ENCODE measurements around the gene CEBPB.

CEBPB gene

DNA sequence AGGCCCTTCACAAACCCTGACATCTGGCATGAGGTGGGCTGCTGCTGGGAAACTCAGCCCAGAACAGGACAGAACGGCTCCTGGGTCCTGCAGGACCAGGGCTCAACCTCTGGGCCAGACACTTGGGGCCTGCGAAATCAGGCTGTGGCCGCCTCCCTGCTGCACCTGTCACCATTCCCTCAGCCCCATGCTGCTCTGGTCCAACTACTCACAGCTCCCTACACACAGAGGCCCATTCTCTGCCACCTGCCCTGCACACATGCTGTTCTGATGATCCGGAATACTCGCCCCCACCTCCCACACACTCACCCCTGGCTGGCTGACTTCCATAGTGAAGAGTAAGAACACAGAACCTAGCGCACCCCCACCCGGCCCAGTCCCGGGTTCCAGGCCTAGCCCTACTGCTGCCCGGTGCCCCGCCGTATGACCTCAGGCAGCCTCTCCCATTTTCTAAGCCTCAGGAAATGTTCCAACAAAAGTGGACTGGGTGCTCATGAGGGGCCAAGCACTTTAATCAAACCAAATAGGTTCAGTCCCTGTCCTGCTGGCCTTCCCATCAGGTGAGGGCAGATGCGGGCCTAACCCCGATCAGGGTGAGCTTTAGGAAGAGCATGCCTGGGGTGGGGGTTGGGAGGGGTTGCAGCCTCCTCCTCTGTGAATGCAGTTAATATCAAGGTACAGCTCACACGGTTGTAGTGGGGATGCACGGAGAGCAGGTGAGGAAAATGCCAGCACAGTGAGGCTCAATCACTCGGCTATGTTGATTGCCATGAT lies 41.0 kb upstream of the CEBPB start:
- TF ChIP-seq TCF12 (IDR thresholded peaks at IDR 0.05; ENCODE audit: low read depth): no peak
- TF ChIP-seq NFIC (IDR thresholded peaks at IDR 0.05): no peak
- no peak for TF ChIP-seq TEAD4 (IDR thresholded peaks at IDR 0.05)
- TF ChIP-seq, protein P1, sequence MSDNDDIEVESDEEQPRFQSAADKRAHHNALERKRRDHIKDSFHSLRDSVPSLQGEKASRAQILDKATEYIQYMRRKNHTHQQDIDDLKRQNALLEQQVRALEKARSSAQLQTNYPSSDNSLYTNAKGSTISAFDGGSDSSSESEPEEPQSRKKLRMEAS (IDR thresholded peaks at IDR 0.05): no peak
- no peak for TF ChIP-seq ZBTB7A (IDR thresholded peaks at IDR 0.05; ENCODE audit: low read depth)
- TF ChIP-seq, protein P2, sequence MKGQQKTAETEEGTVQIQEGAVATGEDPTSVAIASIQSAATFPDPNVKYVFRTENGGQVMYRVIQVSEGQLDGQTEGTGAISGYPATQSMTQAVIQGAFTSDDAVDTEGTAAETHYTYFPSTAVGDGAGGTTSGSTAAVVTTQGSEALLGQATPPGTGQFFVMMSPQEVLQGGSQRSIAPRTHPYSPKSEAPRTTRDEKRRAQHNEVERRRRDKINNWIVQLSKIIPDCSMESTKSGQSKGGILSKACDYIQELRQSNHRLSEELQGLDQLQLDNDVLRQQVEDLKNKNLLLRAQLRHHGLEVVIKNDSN (IDR thresholded peaks at IDR 0.05): no peak
- TF ChIP-seq, protein P3, sequence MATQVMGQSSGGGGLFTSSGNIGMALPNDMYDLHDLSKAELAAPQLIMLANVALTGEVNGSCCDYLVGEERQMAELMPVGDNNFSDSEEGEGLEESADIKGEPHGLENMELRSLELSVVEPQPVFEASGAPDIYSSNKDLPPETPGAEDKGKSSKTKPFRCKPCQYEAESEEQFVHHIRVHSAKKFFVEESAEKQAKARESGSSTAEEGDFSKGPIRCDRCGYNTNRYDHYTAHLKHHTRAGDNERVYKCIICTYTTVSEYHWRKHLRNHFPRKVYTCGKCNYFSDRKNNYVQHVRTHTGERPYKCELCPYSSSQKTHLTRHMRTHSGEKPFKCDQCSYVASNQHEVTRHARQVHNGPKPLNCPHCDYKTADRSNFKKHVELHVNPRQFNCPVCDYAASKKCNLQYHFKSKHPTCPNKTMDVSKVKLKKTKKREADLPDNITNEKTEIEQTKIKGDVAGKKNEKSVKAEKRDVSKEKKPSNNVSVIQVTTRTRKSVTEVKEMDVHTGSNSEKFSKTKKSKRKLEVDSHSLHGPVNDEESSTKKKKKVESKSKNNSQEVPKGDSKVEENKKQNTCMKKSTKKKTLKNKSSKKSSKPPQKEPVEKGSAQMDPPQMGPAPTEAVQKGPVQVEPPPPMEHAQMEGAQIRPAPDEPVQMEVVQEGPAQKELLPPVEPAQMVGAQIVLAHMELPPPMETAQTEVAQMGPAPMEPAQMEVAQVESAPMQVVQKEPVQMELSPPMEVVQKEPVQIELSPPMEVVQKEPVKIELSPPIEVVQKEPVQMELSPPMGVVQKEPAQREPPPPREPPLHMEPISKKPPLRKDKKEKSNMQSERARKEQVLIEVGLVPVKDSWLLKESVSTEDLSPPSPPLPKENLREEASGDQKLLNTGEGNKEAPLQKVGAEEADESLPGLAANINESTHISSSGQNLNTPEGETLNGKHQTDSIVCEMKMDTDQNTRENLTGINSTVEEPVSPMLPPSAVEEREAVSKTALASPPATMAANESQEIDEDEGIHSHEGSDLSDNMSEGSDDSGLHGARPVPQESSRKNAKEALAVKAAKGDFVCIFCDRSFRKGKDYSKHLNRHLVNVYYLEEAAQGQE (IDR thresholded peaks at IDR 0.05; ENCODE audit: low read depth): no peak
- no peak for TF ChIP-seq RAD21 (IDR thresholded peaks at IDR 0.05; ENCODE audit: low read depth)
- no peak for TF ChIP-seq CREB1 (IDR thresholded peaks at IDR 0.05; ENCODE audit: low read depth)
- TF ChIP-seq YY1 (IDR thresholded peaks at IDR 0.05; ENCODE audit: low read depth): no peak
- TF ChIP-seq FOXM1 (IDR thresholded peaks at IDR 0.05; ENCODE audit: borderline replicate concordance, low read depth): no peak
- TF ChIP-seq EGR1 (IDR thresholded peaks at IDR 0.05): no peak

DNA sequence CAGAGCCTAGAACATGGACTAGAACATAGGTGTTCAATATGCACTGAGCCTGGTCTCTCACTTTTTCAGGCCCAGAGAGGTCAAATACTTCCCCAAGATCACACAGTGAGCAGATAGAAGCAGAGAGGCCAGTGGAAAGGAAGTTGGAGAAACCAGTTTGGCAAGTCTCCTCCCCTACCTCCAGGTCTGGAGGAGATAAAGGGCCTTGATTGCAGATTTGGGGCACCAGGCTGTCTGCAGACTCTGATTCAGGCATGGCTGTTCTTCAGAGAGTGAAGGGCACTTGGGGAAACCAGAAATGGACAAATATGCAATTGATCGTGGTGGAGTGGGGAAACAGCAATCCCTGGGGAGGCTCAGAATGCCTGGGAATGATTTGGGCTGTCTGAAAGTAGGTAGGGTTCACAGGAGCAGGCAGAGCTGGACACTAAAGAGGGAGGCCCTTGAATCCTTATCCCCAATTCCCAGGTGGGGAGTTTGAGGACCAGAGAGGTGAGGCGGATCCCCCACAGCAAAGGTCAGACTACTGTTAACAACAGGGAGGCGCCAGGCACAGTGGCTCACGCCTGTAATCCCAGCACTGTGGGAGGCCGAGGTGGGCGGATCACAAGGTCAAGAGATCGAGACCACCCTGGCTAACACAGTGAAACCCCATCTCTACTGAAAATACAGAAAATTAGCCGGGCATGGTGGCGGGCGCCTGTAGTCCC lies 39.4 kb upstream of the CEBPB start:
- TF ChIP-seq EGR1 (IDR thresholded peaks at IDR 0.05) (no peak), TAF1 (IDR thresholded peaks at IDR 0.05; ENCODE audit: low read depth) (no peak), RAD21 (IDR thresholded peaks at IDR 0.05; ENCODE audit: low read depth) (no peak), TCF12 (IDR thresholded peaks at IDR 0.05; ENCODE audit: low read depth) (no peak), TEAD4 (IDR thresholded peaks at IDR 0.05) (no peak), EP300 (IDR thresholded peaks at IDR 0.05; ENCODE audit: borderline replicate concordance) (no peak), FOXM1 (IDR thresholded peaks at IDR 0.05; ENCODE audit: borderline replicate concordance, low read depth) (no peak)
- TF ChIP-seq, protein P2 (IDR thresholded peaks at IDR 0.05): no peak
- TF ChIP-seq, protein P3 (IDR thresholded peaks at IDR 0.05; ENCODE audit: low read depth): no peak
- TF ChIP-seq, protein P1 (IDR thresholded peaks at IDR 0.05): no peak

DNA sequence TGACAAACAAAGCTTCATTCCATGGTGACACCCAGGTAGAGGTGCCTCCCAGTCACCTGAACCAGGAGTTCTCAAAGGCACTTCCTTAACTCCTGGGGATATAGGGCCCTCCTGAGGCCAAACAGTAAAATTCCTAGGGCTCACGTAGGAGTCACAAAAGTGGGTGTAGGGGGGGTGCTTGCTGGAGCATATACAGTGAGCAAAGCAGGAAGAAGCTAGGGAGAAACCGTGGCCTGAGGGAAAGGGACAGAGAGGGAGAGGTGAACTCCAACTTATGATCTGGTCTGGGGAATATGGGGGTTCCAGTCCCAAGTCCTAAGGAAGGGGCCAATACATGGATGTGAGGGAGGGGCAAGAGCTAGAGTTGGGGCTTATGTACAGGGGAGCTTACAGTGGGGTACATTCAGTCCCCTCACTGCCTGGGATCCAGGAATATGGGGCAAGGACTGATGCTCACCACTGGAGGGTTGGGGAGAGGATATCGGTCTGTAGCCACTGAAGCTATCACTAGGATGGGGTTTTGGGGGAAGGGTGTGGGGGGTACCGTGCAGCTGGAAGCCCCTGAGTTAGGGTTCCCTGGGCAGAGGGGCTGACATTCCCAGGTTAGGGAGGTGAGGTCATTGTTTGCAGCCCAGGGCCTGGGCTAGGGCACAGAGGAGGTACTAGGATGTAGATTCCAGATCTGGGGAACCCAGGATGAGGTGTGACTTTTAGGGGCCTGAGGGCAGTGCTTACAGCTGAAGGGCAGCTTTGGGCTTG lies 38.1 kb upstream of the CEBPB start:
- TF ChIP-seq RAD21 (IDR thresholded peaks at IDR 0.05; ENCODE audit: low read depth) (peak; percentile 39), EP300 (IDR thresholded peaks at IDR 0.05; ENCODE audit: borderline replicate concordance) (no peak), CREB1 (IDR thresholded peaks at IDR 0.05; ENCODE audit: low read depth) (no peak)
- TF ChIP-seq, protein P1 (IDR thresholded peaks at IDR 0.05): no peak

DNA sequence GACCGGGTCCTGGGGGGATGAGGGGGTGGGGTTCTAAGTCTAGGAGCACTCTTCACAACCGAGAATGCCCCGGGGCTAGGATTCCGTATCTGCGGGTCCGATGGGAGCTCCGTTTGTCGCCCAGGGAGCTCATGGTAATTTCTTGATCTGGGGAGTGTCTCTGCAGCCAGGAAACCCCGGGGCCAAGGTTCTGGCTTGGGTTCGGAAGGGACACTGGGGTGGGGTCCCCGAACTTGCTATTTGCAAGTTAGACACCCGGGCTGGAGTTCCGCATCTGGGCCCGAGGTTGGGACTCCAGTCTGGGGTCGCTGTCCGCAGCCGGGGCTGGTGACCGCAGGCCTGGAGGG lies 37.5 kb upstream of the CEBPB start:
- TF ChIP-seq TAF1 (IDR thresholded peaks at IDR 0.05; ENCODE audit: low read depth): no peak; the same call in 1 of the 2 replicates
- TF ChIP-seq FOXM1 (IDR thresholded peaks at IDR 0.05; ENCODE audit: borderline replicate concordance, low read depth): no peak
- 0 out of 2 replicates have a peak, but pooled peaks have one; percentile 12 for TF ChIP-seq CREB1 (IDR thresholded peaks at IDR 0.05; ENCODE audit: low read depth)
- TF ChIP-seq NFIC (IDR thresholded peaks at IDR 0.05): no peak
- TF ChIP-seq YY1 (IDR thresholded peaks at IDR 0.05; ENCODE audit: low read depth): no peak
- TF ChIP-seq EP300 (IDR thresholded peaks at IDR 0.05; ENCODE audit: borderline replicate concordance): no peak; the same call in 1 of the 2 replicates
- TF ChIP-seq, protein P3 (IDR thresholded peaks at IDR 0.05; ENCODE audit: low read depth): no peak
- no peak for TF ChIP-seq EGR1 (IDR thresholded peaks at IDR 0.05)
- TF ChIP-seq, protein P2 (IDR thresholded peaks at IDR 0.05): no peak

Measured in Ishikawa (cell line).